Measurements from ENCODE around the gene COL23A1.

DNA sequence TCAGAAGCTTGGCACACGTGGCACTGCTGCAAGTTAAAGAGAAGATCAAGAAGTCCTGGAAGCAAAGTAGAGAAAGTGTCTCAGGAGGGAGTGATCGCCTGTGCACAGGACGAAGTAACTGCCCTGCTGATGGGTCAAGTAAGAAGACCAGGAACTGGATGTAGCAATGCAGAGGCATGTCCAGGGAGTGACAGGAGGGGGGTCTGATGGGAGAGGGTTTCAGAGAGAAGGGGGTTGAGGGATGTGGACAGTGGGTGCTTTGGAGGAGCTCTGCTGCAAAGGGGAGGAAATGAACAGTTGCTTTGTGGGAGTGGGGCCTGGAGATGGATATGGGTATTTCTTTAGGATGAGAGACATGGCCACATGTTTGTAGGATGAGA is 297.4 kb downstream of the COL23A1 start:
- TF ChIP-seq PRPF4 (IDR thresholded peaks at IDR 0.05; ENCODE audit: low read depth, low read length, poor library complexity, severe bottlenecking) (no peak), SMARCE1 (IDR thresholded peaks at IDR 0.05; ENCODE audit: borderline replicate concordance) (no peak), NAIF1 (CRISPR knock-in tag; IDR thresholded peaks at IDR 0.05; ENCODE audit: borderline replicate concordance) (no peak), ZNF33B (CRISPR knock-in tag; IDR thresholded peaks at IDR 0.05) (no peak), RAD21 (CRISPR knock-in tag; IDR thresholded peaks at IDR 0.05) (no peak), PTBP1 (IDR thresholded peaks at IDR 0.05; ENCODE audit: low read depth, low read length, poor library complexity, severe bottlenecking) (no peak), SMC3 (IDR thresholded peaks at IDR 0.05; ENCODE audit: low read length) (no peak), TOE1 (CRISPR knock-in tag; IDR thresholded peaks at IDR 0.05) (no peak), BHLHE40 (IDR thresholded peaks at IDR 0.05; ENCODE audit: low read length) (no peak), ADNP (CRISPR knock-in tag; IDR thresholded peaks at IDR 0.05) (no peak), MAFK (conservative IDR thresholded peaks at IDR 0.05 in 1 of 2, IDR thresholded peaks at IDR 0.05 in 1 of 2; ENCODE audit: low read length in 2 of 2) (no peak)
- TF ChIP-seq, protein P1, sequence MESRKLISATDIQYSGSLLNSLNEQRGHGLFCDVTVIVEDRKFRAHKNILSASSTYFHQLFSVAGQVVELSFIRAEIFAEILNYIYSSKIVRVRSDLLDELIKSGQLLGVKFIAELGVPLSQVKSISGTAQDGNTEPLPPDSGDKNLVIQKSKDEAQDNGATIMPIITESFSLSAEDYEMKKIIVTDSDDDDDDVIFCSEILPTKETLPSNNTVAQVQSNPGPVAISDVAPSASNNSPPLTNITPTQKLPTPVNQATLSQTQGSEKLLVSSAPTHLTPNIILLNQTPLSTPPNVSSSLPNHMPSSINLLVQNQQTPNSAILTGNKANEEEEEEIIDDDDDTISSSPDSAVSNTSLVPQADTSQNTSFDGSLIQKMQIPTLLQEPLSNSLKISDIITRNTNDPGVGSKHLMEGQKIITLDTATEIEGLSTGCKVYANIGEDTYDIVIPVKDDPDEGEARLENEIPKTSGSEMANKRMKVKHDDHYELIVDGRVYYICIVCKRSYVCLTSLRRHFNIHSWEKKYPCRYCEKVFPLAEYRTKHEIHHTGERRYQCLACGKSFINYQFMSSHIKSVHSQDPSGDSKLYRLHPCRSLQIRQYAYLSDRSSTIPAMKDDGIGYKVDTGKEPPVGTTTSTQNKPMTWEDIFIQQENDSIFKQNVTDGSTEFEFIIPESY (CRISPR knock-in tag; IDR thresholded peaks at IDR 0.05): no peak
- TF ChIP-seq, protein P2, sequence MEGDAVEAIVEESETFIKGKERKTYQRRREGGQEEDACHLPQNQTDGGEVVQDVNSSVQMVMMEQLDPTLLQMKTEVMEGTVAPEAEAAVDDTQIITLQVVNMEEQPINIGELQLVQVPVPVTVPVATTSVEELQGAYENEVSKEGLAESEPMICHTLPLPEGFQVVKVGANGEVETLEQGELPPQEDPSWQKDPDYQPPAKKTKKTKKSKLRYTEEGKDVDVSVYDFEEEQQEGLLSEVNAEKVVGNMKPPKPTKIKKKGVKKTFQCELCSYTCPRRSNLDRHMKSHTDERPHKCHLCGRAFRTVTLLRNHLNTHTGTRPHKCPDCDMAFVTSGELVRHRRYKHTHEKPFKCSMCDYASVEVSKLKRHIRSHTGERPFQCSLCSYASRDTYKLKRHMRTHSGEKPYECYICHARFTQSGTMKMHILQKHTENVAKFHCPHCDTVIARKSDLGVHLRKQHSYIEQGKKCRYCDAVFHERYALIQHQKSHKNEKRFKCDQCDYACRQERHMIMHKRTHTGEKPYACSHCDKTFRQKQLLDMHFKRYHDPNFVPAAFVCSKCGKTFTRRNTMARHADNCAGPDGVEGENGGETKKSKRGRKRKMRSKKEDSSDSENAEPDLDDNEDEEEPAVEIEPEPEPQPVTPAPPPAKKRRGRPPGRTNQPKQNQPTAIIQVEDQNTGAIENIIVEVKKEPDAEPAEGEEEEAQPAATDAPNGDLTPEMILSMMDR (CRISPR knock-in tag; IDR thresholded peaks at IDR 0.05): no peak
